B cell (primary cell): Measurements from ENCODE around the gene TCFL5. TPM values are rescaled to one million over a fixed set of nuclear protein-coding genes. Genes with fewer than 3 reads are reported as not detected.

Experiments used
- ATAC-seq: fragments of 200-7000 bp; cut with Tn5 transposase; one replicate; pipeline ENCODE4 v1.10.0; 2021; ENCODE audit warnings: low read depth, mild to moderate bottlenecking, moderate number of reproducible peaks, moderate library complexity
- CTCF ChIA-PET: fragments of 350-600 bp; sonication (Branson Sonifier 250); formaldehyde crosslinking; loops from one replicate; lab custom pipeline; 2021; ENCODE audit warnings: antibody characterized with exemption, inconsistent platforms; lab: Charles Lee
- POLR2A ChIA-PET: fragments of 350-600 bp; sonication (Branson Sonifier 250); formaldehyde crosslinking; loops from one replicate; lab custom pipeline; 2021; ENCODE audit warnings: antibody characterized with exemption; lab: Charles Lee
- DNase-seq: peaks from one replicate; pipeline ENCODE4 v3.0.0; 2013
- H2AFZ ChIP-seq: 2 replicates; pipeline ENCODE4 v1.6.1; 2012; ENCODE audit warnings: mild to moderate bottlenecking, low read depth, low read length; ENCODE audit not compliant: insufficient read depth, poor library complexity, severe bottlenecking
- H3K27ac ChIP-seq, 2 donors: 1 replicate in 1 of 2; 2 replicates in 1 of 2; pipeline ENCODE4 v1.5.1; 2012 to 2013; ENCODE audit warnings: low read length in 2 of 2, mild to moderate bottlenecking in 2 of 2, moderate library complexity in 1 of 2
- H3K27me3 ChIP-seq, 4 experiments: fragments of 200-600 bp in 1 of 4; sonication (generic) in 1 of 4; replicated peaks in 1 of 4; 1 replicate in 2 of 4; 2 replicates in 2 of 4; pipeline versions ENCODE4 v1.6.1 to v1.7.0; 2013 to 2016; ENCODE audit warnings: low read length in 3 of 4, mild to moderate bottlenecking in 2 of 4, mixed read lengths in 1 of 4, moderate library complexity in 1 of 4; ENCODE audit not compliant: insufficient read depth in 4 of 4, control insufficient read depth in 3 of 4; ENCODE audit errors: control extremely low read depth in 1 of 4
- H3K36me3 ChIP-seq, 2 experiments: replicated peaks in 1 of 2; 1 replicate in 1 of 2; 2 replicates in 1 of 2; pipeline versions ENCODE4 v1.6.1 to v1.7.1; 2013; ENCODE audit warnings: low read length in 1 of 2; ENCODE audit not compliant: insufficient read depth in 2 of 2, control insufficient read depth in 1 of 2; ENCODE audit errors: control extremely low read depth in 1 of 2, extremely low read depth in 1 of 2
- H3K4me1 ChIP-seq, 2 donors: fragments of 200-600 bp in 1 of 2; sonication (generic) in 1 of 2; 1 replicate in 1 of 2; 2 replicates in 1 of 2; pipeline versions ENCODE4 v1.5.1 to v1.6.1; 2013 to 2017; ENCODE audit warnings: low read length in 2 of 2; ENCODE audit not compliant: control insufficient read depth in 2 of 2, insufficient read depth in 2 of 2
- H3K4me2 ChIP-seq: replicated peaks from 2 replicates; pipeline ENCODE3; 2012; ENCODE audit warnings: mild to moderate bottlenecking, low read depth, low read length; ENCODE audit not compliant: poor library complexity, severe bottlenecking
- H3K4me3 ChIP-seq, 5 experiments: fragments of 200-600 bp in 1 of 5; sonication (generic) in 1 of 5; 1 replicate in 3 of 5; 2 replicates in 2 of 5; pipeline versions ENCODE4 v1.5.1 to v1.7.0; 2011 to 2016; ENCODE audit warnings: low read length in 4 of 5, mild to moderate bottlenecking in 4 of 5, low read depth in 2 of 5, control low read depth in 1 of 5, moderate library complexity in 1 of 5; ENCODE audit not compliant: insufficient read depth in 1 of 5; ENCODE audit errors: control extremely low read depth in 1 of 5, extremely low read depth in 1 of 5
- H3K79me2 ChIP-seq: fragments of 200-600 bp; sonication (generic); one replicate; pipeline ENCODE4 v1.6.0; 2016; ENCODE audit warnings: low read length; ENCODE audit not compliant: control insufficient read depth, insufficient read depth
- H3K9ac ChIP-seq: fragments of 200-600 bp; sonication (generic); 2 replicates; pipeline ENCODE4 v1.6.1; 2017; ENCODE audit warnings: mild to moderate bottlenecking, low read length, moderate library complexity
- H3K9me3 ChIP-seq, 3 donors: one replicate each; pipeline versions ENCODE4 v1.6.1 to v1.7.1; 2013; ENCODE audit warnings: low read length in 2 of 3; ENCODE audit not compliant: control insufficient read depth in 2 of 3, insufficient read depth in 1 of 3; ENCODE audit errors: control extremely low read depth in 1 of 3
- H4K20me1 ChIP-seq: 2 replicates; pipeline ENCODE4 v1.6.0; 2012; ENCODE audit warnings: mild to moderate bottlenecking, low read length; ENCODE audit not compliant: insufficient read depth, control insufficient read depth, poor library complexity, severe bottlenecking
- H3K27ac Mint-ChIP-seq: one replicate; pipeline ENCODE4 v1.8.0; 2021; ENCODE audit warnings: mixed read lengths
- H3K27me3 Mint-ChIP-seq: one replicate; pipeline ENCODE4 v1.8.0; 2021; ENCODE audit warnings: mixed read lengths
- H3K4me1 Mint-ChIP-seq: one replicate; pipeline ENCODE4 v1.8.0; 2021; ENCODE audit warnings: mixed read lengths
- H3K4me3 Mint-ChIP-seq: one replicate; pipeline ENCODE4 v1.8.0; 2021; ENCODE audit warnings: mixed read lengths
- H3K9me3 Mint-ChIP-seq: one replicate; pipeline ENCODE4 v1.8.0; 2022; ENCODE audit warnings: mixed read lengths; ENCODE audit not compliant: insufficient read depth
- CTCF ChIP-seq: fragments of 200-600 bp; IDR thresholded peaks from one replicate; pipeline ENCODE4 v1.8.0; 2022; ENCODE audit warnings: antibody characterized with exemption, mild to moderate bottlenecking
- EZH2 ChIP-seq: IDR thresholded peaks from 2 replicates; pipeline ENCODE4 v1.6.1; 2012; ENCODE audit warnings: borderline replicate concordance, low read depth, mild to moderate bottlenecking, moderate library complexity, low read length; ENCODE audit not compliant: insufficient read depth, poor library complexity, severe bottlenecking
- WGBS: methylation state at CpG from one replicate; pipeline ENCODE4 v1.1.5; 2013; ENCODE audit warnings: missing lambda C conversion rate; ENCODE audit not compliant: insufficient coverage; 5-methylcytosine and 5-hydroxymethylcytosine counted together
- intact Hi-C: fragments of 100-400 bp; cut with micrococcal nuclease; formaldehyde crosslinking; loops from one replicate; pipeline ENCODE4 v1.10.0; 2022
- polyA plus RNA-seq: library from polyadenylated mRNA; depleted of rRNA; stranded (reverse); fragments of >200 nt; gene quantifications from 2 replicates; pipeline ENCODE4 v1.2.3, GENCODE V29; 2012
- total RNA-seq, 2 donors: library from RNA; stranded (reverse); fragments of 120-200 nt in 1 of 2; gene quantifications; 1 replicate in 1 of 2; 2 replicates in 1 of 2; pipeline versions ENCODE4 v1.2.3 to v1.2.4, GENCODE V29; 2013 to 2022

The TCFL5 gene
- total and polyA plus RNA-seq, 2 donors (not counting 1 experiment from before 2014, with no cell fraction given), result 2.0 to 16.2 TPM

GRCh38 chr20:62882426-62882825 lies 20.8 kb upstream of the TCFL5 start:
- no peak overlapping the region for H3K4me3 Mint-ChIP-seq
- Histone ChIP-seq H4K20me1 (peaks cover 3% of the 10 kb centered on the region), H3K27me3 (no peaks in the 10 kb centered on the region), H3K36me3 (peaks cover 2 to 39% of the 10 kb centered on the region in 2 experiments), H3K4me3 (no peak overlapping the region), H3K9ac (no peak overlapping the region), H3K4me1 (no peaks in the 10 kb centered on the region), H3K27ac (no peak overlapping the region), H3K79me2 (no peaks in the 10 kb centered on the region), H2AFZ (no peak overlapping the region), H3K4me2 (no peak overlapping the region), H3K9me3 (no peaks in the 10 kb centered on the region)
- ChIA-PET CTCF (no interaction called here), POLR2A (no interaction called here)
- no peak overlapping the region for H3K27ac Mint-ChIP-seq
- no peaks in the 10 kb centered on the region for H3K27me3 Mint-ChIP-seq
- no peak for TF ChIP-seq CTCF
- TF ChIP-seq EZH2, result no peak
- no peak for DNase-seq
- no peaks in the 10 kb centered on the region for H3K4me1 Mint-ChIP-seq
- intact Hi-C loops, result no loop called here
- ATAC-seq, result no peak
- H3K9me3 Mint-ChIP-seq, result no peaks in the 10 kb centered on the region
- WGBS, result over 99% methylated on average over 9 of the region's 15 CpGs

- no peaks in the 10 kb centered on the region for H3K27me3 Mint-ChIP-seq
- no peak overlapping the region for H2AFZ ChIP-seq
- WGBS, result 96% methylated on average over 42 of the region's 46 CpGs
- no peak overlapping the region for H3K9ac ChIP-seq
- no peak overlapping the region for H3K4me3 Mint-ChIP-seq
- H4K20me1 ChIP-seq, result no peaks in the 10 kb centered on the region
- H3K27ac Mint-ChIP-seq, result no peak overlapping the region
- intact Hi-C loops, result no loop called here
- no peak overlapping the region for H3K4me2 ChIP-seq
- ATAC-seq (no peak), DNase-seq (no peak)
- H3K4me1 Mint-ChIP-seq, result no peaks in the 10 kb centered on the region
- peaks cover 0 to 33% of the 10 kb centered on the region in 2 experiments for H3K36me3 ChIP-seq
- no peak overlapping the region for H3K27ac ChIP-seq
- no peaks in the 10 kb centered on the region for H3K79me2 ChIP-seq
- no peaks in the 10 kb centered on the region for H3K27me3 ChIP-seq
- H3K9me3 Mint-ChIP-seq, result no peaks in the 10 kb centered on the region
- no peak for TF ChIP-seq EZH2
- no peak for TF ChIP-seq CTCF
- POLR2A ChIA-PET, result no interaction called here
- no peak overlapping the region for H3K4me3 ChIP-seq
- CTCF ChIA-PET, result no interaction called here
- peaks cover 0 to under 1% of the 10 kb centered on the region in 2 donors for H3K4me1 ChIP-seq
- no peaks in the 10 kb centered on the region for H3K9me3 ChIP-seq
Observed at GRCh38 chr20:62881662-62882395, 20.2 kb upstream of the TCFL5 start.
